H1 (cell line): ENCODE results near the gene TAS2R38. TPM values are rescaled to one million over a fixed set of nuclear protein-coding genes. Genes with fewer than 3 reads are reported as not detected.

Source experiments
- CHD7 ChIP-seq: fragments of 300-600 bp; sonication (generic); IDR thresholded peaks from 2 replicates; pipeline ENCODE4 v1.7.1; 2012; ENCODE audit warnings: low read length, moderate library complexity, mild to moderate bottlenecking, inconsistent platforms; ENCODE audit not compliant: insufficient replicate concordance
- HDAC6 ChIP-seq: IDR thresholded peaks from one replicate; pipeline ENCODE4 v1.7.1; 2012; ENCODE audit warnings: low read depth, mild to moderate bottlenecking, inconsistent platforms, low read length, moderate library complexity
- RFX5 ChIP-seq: IDR thresholded peaks from 2 replicates; pipeline ENCODE4 v1.6.1; 2011; ENCODE audit warnings: low read depth, low read length, improper control_type of control experiment, borderline replicate concordance
- polyA plus RNA-seq, 7 experiments: library from polyadenylated mRNA; depleted of rRNA in 3 of 7; stranded (reverse) in 5 of 7; unstranded in 2 of 7; fragments of >200 nt in 5 of 7; fragments of 200-250 nt in 2 of 7; gene quantifications; 1 replicate in 5 of 7; 2 replicates in 1 of 7; 4 replicates in 1 of 7; pipeline versions ENCODE4 v1.2.1 to v1.2.3, GENCODE V29; 2011 to 2013; ENCODE audit warnings: missing spikeins in 2 of 7, mixed read lengths in 2 of 7
- total RNA-seq: library from RNA; stranded (reverse); fragmentation: NEBNext Ultra II Directional; extraction: Animal tissue kit (Norgen Biotek cat#: 25700); gene quantifications from 2 replicates; pipeline ENCODE4 v1.2.1, GENCODE V29; 2021

Gene TAS2R38
- total and polyA plus RNA-seq, 2 of the 8 experiments (the other 6 are each of a cell fraction or from before 2014, with no cell fraction given): 0.11 TPM; not detected in 1

GRCh38 chr7:141949021-141949420 lies 24.6 kb downstream of the TAS2R38 start (continued):
- TF ChIP-seq CHD7: no peak
- TF ChIP-seq HDAC6: no peak
- TF ChIP-seq RFX5: no peak
